ENCODE measurements around the gene FEM1C. TPM values are rescaled to one million over a fixed set of nuclear protein-coding genes. Genes with fewer than 3 reads are reported as not detected.

Gene FEM1C
- total RNA-seq, 1 donor from 2014 or later = 32.7 TPM

DNA sequence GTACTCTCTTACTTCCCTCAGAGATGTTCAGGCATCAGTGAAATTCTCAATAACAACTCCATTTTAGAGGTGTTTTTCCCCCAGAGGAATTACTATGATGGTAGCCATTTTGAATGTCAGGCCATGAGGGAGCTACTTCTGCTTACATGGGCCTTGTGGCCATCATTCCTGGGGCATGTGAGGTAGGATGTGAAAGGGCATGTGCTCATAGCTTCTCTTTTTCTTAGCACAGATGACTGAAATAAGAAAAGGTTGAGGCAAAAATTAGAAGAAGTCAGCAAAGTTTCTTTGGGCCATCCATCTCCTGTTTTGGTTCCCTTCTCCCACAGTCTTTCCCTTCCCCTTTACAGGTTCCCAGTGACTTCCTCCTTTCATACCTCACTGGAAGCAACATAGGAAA, 68.8 kb downstream of the FEM1C start:
- DNase-seq = no peak

DNA sequence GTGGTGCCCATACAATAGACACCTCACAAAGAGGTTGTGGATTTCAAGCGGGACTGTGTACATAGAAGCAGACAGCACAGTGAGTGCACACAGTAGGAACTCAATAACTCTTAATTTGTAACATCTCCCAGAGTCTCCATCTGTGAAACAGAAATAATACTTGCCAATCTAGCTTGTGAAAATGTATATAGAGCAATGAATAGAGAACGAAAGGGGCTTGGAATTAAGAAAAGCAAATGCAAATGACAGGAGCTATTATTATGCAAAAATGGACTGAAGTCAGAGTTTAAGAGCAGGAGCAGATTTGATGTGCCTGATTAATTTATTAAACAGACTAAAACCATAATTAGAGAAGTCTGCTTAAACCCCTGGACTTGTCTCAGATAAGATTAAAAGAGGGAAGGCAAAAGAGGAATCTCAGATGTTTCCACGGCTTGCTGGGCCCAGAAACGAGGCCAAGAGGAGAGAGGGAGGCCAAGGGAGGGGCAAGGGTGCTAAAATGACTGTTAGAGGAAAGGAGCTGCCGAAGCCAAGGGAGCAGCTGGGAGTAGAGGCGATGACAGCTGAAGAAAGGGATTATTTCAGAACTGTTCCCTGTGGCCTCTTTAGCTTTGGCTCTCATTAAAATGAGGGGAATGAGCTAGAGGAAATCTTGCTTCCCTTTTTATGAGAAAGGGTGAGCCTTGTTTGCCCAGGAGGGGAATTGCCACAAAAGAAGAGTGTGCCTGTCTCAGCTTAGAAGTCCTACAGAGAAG, 72.1 kb downstream of the FEM1C start:
- DNase-seq = peak; percentile 44

DNA sequence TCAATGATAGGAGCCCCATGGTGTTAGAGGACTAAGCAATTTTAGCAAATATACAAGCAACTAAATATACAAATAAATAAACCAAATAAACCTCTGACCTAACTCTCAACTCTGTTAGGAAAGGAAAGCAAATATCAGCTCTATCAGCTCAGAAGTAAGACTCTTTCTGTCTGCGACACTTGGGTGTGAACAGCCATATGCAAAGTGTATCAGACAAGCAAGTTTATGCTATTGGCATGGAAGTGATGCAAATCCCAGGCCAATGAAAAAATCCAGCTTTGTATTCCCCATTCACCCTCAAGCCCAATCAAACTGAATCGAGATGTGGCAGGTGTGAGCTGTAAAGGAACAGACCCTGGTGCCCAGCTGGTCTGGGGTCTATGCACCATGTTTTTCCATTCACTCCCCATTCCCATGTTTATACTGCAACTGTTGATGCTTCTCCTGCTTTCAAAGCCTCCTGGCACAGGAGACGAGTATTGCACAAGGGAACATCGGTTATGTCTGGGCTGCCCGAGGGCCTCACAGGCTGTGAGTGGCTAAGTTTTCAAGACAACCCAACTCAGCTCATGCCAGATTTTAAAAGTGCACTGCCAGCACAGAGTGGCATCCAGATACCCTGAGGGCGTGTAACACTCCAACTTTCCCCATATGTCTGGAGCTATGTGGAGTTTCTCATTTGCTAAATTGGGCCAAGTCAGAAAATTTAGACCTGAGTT, 73.1 kb downstream of the FEM1C start:
- DNase-seq = no peak

DNA sequence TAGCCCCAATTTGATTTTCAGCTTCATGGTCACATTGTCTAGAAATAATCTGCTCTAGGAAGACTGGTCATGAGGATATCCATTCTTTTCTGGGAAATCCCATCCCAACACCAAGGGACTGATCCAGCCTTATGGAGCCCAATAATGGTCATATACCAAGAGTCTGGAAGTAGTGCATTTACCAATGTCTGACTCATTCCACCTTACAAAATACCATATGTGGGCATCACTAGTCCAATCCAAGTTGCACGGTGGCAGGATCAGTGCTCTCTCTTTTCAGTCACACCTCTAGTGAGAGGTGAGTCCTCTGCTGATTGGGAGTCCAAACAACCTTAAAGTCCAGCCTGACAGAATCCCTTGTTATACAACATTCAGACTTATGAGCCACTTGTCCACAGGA, 73.7 kb downstream of the FEM1C start:
- no peak for DNase-seq

Small RNA genes within 50 kb of the gene (small RNA-seq; reads per million reads assigned to genes)
- not detected for gene AC008628.1 (ENCODE audit: low replicate concordance)
- gene AC008628.2 (ENCODE audit: low replicate concordance) = not detected

Other genes with a start within 250 kb of the FEM1C start
- gene CCDC112, start 248.1 kb downstream of the FEM1C start, total RNA-seq = 8.6 TPM
- gene TICAM2, start 57.7 kb upstream of the FEM1C start, total RNA-seq = 2.2 TPM
- 64.7 TPM for gene TMED7, start 81.3 kb upstream of the FEM1C start, total RNA-seq